H1 (cell line): ENCODE data around the gene PTPRT. TPM values are rescaled to one million over a fixed set of nuclear protein-coding genes. Genes with fewer than 3 reads are reported as not detected.

Source experiments
- CTCF ChIA-PET: fragments of 300-600 bp; sonication (Branson Sonifier 250); formaldehyde crosslinking; loops from one replicate; lab custom pipeline; 2021; ENCODE audit not compliant: partially characterized antibody; lab: Charles Lee
- POLR2A ChIA-PET: fragments of 300-600 bp; sonication (Branson Sonifier 250); formaldehyde crosslinking; loops from one replicate; lab custom pipeline; 2021; ENCODE audit warnings: inconsistent platforms; ENCODE audit not compliant: partially characterized antibody; lab: Charles Lee
- DNase-seq, 2 experiments: peaks; one replicate each; pipeline versions ENCODE4 v3.0.0 to v3.0.0-alpha.2; 2010 to 2022; ENCODE audit warnings: low spot score in 2 of 2, low read depth in 1 of 2, mixed read lengths in 1 of 2
- FAIRE-seq: peaks from 2 replicates; lab custom pipeline; 2011; peaks lifted over from hg19 to GRCh38; lab: Jason Lieb, UNC
- H2AFZ ChIP-seq: 2 replicates; pipeline ENCODE4 v1.8.1; 2012; ENCODE audit warnings: low read length, inconsistent platforms
- H2AK5ac ChIP-seq: 2 replicates; pipeline ENCODE4 v1.6.1; 2013; ENCODE audit warnings: low read depth, low read length
- H2BK120ac ChIP-seq: replicated peaks from 2 replicates; pipeline ENCODE3; 2013; ENCODE audit warnings: low read depth, low read length, inconsistent platforms
- H2BK12ac ChIP-seq: 2 replicates; pipeline ENCODE4 v1.6.1; 2013; ENCODE audit warnings: low read depth, low read length
- H2BK15ac ChIP-seq: 2 replicates; pipeline ENCODE4 v1.6.1; 2013; ENCODE audit warnings: low read length
- H2BK20ac ChIP-seq: 2 replicates; pipeline ENCODE4 v1.6.1; 2013; ENCODE audit warnings: low read length
- H2BK5ac ChIP-seq: 2 replicates; pipeline ENCODE4 v1.6.1; 2013; ENCODE audit warnings: low read depth, low read length
- H3K14ac ChIP-seq: 2 replicates; pipeline ENCODE4 v1.6.1; 2013; ENCODE audit warnings: inconsistent platforms; ENCODE audit not compliant: insufficient read length
- H3K18ac ChIP-seq: 2 replicates; pipeline ENCODE4 v1.6.1; 2013; ENCODE audit warnings: low read length; ENCODE audit errors: extremely low read depth
- H3K23ac ChIP-seq: 2 replicates; pipeline ENCODE4 v1.6.1; 2013; ENCODE audit warnings: inconsistent platforms; ENCODE audit not compliant: insufficient read length
- H3K23me2 ChIP-seq: 2 replicates; pipeline ENCODE4 v1.6.1; 2013; ENCODE audit warnings: low read depth, low read length
- H3K27ac ChIP-seq: 2 replicates; pipeline ENCODE4 v1.6.1; 2011; ENCODE audit warnings: low read depth, low read length, inconsistent platforms
- H3K27me3 ChIP-seq, 4 experiments: replicated peaks in 1 of 4; 1 replicate in 1 of 4; 2 replicates in 3 of 4; pipeline versions ENCODE4 v1.6.1 to v1.8.1; 2011 to 2013; ENCODE audit warnings: low read length in 3 of 4, mild to moderate bottlenecking in 3 of 4, inconsistent platforms in 2 of 4, mixed read lengths in 2 of 4, moderate library complexity in 1 of 4; ENCODE audit not compliant: control insufficient read depth in 3 of 4, insufficient read depth in 3 of 4; ENCODE audit errors: extremely low read depth in 1 of 4
- H3K36me3 ChIP-seq, 4 experiments: 2 replicates each; pipeline versions ENCODE4 v1.6.1 to v1.8.1; 2011 to 2013; ENCODE audit warnings: mild to moderate bottlenecking in 4 of 4, low read length in 3 of 4, moderate library complexity in 2 of 4, control low read depth in 1 of 4, inconsistent platforms in 1 of 4; ENCODE audit not compliant: insufficient read depth in 4 of 4, control insufficient read depth in 2 of 4
- H3K4ac ChIP-seq: replicated peaks from 2 replicates; pipeline ENCODE3; 2013; ENCODE audit warnings: low read length, low read depth, mixed read lengths, inconsistent platforms; ENCODE audit not compliant: insufficient read length
- H3K4me1 ChIP-seq, 4 experiments: replicated peaks in 1 of 4; 1 replicate in 1 of 4; 2 replicates in 3 of 4; pipeline versions ENCODE4 v1.6.1 to v1.8.1; 2011 to 2013; ENCODE audit warnings: low read length in 3 of 4, inconsistent platforms in 2 of 4, mixed read lengths in 1 of 4; ENCODE audit not compliant: insufficient read depth in 4 of 4, control insufficient read depth in 3 of 4
- H3K4me2 ChIP-seq, 2 experiments: 2 replicates each; pipeline versions ENCODE4 v1.6.1 to v1.8.1; 2011 to 2013; ENCODE audit warnings: low read depth in 2 of 2, low read length in 2 of 2, control low read depth in 1 of 2, inconsistent platforms in 1 of 2, mild to moderate bottlenecking in 1 of 2; ENCODE audit not compliant: insufficient read depth in 1 of 2
- H3K4me3 ChIP-seq, 4 experiments: fragments of 200-600, 300-600 bp in 1 of 4; sonication (generic), shearing (Covaris generic), sonication (Bioruptor Twin) in 1 of 4; 2 replicates each; pipeline versions ENCODE4 v1.5.1 to v1.8.1; 2011 to 2016; ENCODE audit warnings: low read length in 4 of 4, low read depth in 3 of 4, control low read depth in 2 of 4, inconsistent platforms in 2 of 4, mild to moderate bottlenecking in 2 of 4, mixed read lengths in 1 of 4, moderate library complexity in 1 of 4; ENCODE audit not compliant: insufficient read depth in 2 of 4; ENCODE audit errors: extremely low read depth in 1 of 4
- H3K56ac ChIP-seq: replicated peaks from 2 replicates; pipeline ENCODE3; 2013; ENCODE audit warnings: low read depth, mild to moderate bottlenecking, mixed read lengths, low read length, inconsistent platforms; ENCODE audit not compliant: insufficient read length
- H3K79me1 ChIP-seq: 2 replicates; pipeline ENCODE4 v1.6.1; 2013; ENCODE audit warnings: low read depth, low read length, control low read depth
- H3K79me2 ChIP-seq, 2 experiments: 2 replicates each; pipeline versions ENCODE4 v1.6.1 to v1.8.1; 2012 to 2013; ENCODE audit warnings: low read length in 2 of 2, mild to moderate bottlenecking in 2 of 2, inconsistent platforms in 1 of 2; ENCODE audit not compliant: insufficient read depth in 2 of 2, control insufficient read depth in 1 of 2
- H3K9ac ChIP-seq, 4 experiments: replicated peaks in 1 of 4; 1 replicate in 1 of 4; 2 replicates in 3 of 4; pipeline versions ENCODE4 v1.6.1 to v1.8.1; 2011 to 2013; ENCODE audit warnings: low read depth in 3 of 4, low read length in 3 of 4, control low read depth in 2 of 4, mild to moderate bottlenecking in 2 of 4, moderate library complexity in 2 of 4, inconsistent platforms in 1 of 4; ENCODE audit errors: extremely low read depth in 1 of 4
- H3K9me3 ChIP-seq, 2 experiments: 2 replicates each; pipeline versions ENCODE4 v1.6.1 to v1.8.1; 2012 to 2013; ENCODE audit warnings: mild to moderate bottlenecking in 2 of 2, moderate library complexity in 2 of 2, control low read depth in 1 of 2, inconsistent platforms in 1 of 2, low read depth in 1 of 2, low read length in 1 of 2, mixed read lengths in 1 of 2; ENCODE audit not compliant: insufficient read depth in 2 of 2
- H4K20me1 ChIP-seq, 2 experiments: replicated peaks in 1 of 2; 2 replicates each; pipeline versions ENCODE3 to v1.8.1; 2011 to 2013; ENCODE audit warnings: inconsistent platforms in 2 of 2, low read length in 2 of 2, mild to moderate bottlenecking in 1 of 2; ENCODE audit not compliant: insufficient read depth in 2 of 2, control insufficient read depth in 1 of 2
- H4K5ac ChIP-seq: 2 replicates; pipeline ENCODE4 v1.6.1; 2013; ENCODE audit warnings: low read length, low read depth, mixed read lengths, inconsistent platforms; ENCODE audit not compliant: insufficient read length
- H4K8ac ChIP-seq: 2 replicates; pipeline ENCODE4 v1.8.0; 2013; ENCODE audit warnings: mild to moderate bottlenecking, moderate library complexity, low read length, inconsistent platforms; ENCODE audit not compliant: insufficient read depth; ENCODE audit errors: extremely low read depth
- H4K91ac ChIP-seq: replicated peaks from 2 replicates; pipeline ENCODE3; 2013; ENCODE audit warnings: low read length, mixed read lengths, inconsistent platforms; ENCODE audit not compliant: insufficient read length
- ATF2 ChIP-seq: IDR thresholded peaks from 2 replicates; pipeline ENCODE4 v1.6.1; 2012; ENCODE audit warnings: low read length, inconsistent platforms
- BRCA1 ChIP-seq: IDR thresholded peaks from 2 replicates; pipeline ENCODE4 v1.6.1; 2012; ENCODE audit warnings: low read depth, low read length, improper control_type of control experiment
- CEBPB ChIP-seq: IDR thresholded peaks from 2 replicates; pipeline ENCODE4 v1.6.1; 2012; ENCODE audit warnings: low read depth, low read length
- CTBP2 ChIP-seq: IDR thresholded peaks from 2 replicates; pipeline ENCODE4 v1.7.0; 2011; ENCODE audit warnings: borderline replicate concordance, mild to moderate bottlenecking, moderate library complexity, mixed read lengths, low read length; ENCODE audit not compliant: insufficient read depth, insufficient read length
- POU5F1 ChIP-seq: IDR thresholded peaks from 2 replicates; pipeline ENCODE4 v1.6.1; 2011; ENCODE audit warnings: low read depth, mild to moderate bottlenecking, low read length, moderate library complexity
- RAD21 ChIP-seq, 2 experiments: IDR thresholded peaks in 1 of 2; conservative IDR thresholded peaks in 1 of 2; 2 replicates each; pipeline ENCODE4 v1.6.1; 2011; ENCODE audit warnings: low read depth in 2 of 2, low read length in 2 of 2, improper control_type of control experiment in 1 of 2, inconsistent platforms in 1 of 2, mild to moderate bottlenecking in 1 of 2, moderate library complexity in 1 of 2
- RXRA ChIP-seq: IDR thresholded peaks from 2 replicates; pipeline ENCODE4 v1.6.1; 2011; ENCODE audit warnings: low read depth, mild to moderate bottlenecking, low read length, moderate library complexity; ENCODE audit not compliant: insufficient read depth
- SAP30 ChIP-seq: fragments of 300-600 bp; sonication (generic); IDR thresholded peaks from 2 replicates; pipeline ENCODE4 v1.7.1; 2012; ENCODE audit warnings: low read length, moderate library complexity, mild to moderate bottlenecking, inconsistent platforms; ENCODE audit not compliant: insufficient read depth, insufficient replicate concordance
- SIN3A ChIP-seq, 2 experiments: IDR thresholded peaks in 1 of 2; conservative IDR thresholded peaks in 1 of 2; 2 replicates each; pipeline ENCODE4 v1.6.1; 2011 to 2012; ENCODE audit warnings: low read length in 2 of 2, improper control_type of control experiment in 1 of 2, low read depth in 1 of 2, mild to moderate bottlenecking in 1 of 2
- SIRT6 ChIP-seq: IDR thresholded peaks from one replicate; pipeline ENCODE4 v1.7.1; 2012; ENCODE audit warnings: low read length, inconsistent platforms
- SUZ12 ChIP-seq: fragments of 200-600 bp; sonication (generic); IDR thresholded peaks from 2 replicates; pipeline ENCODE4 v1.6.1; 2012; ENCODE audit warnings: mild to moderate bottlenecking, inconsistent platforms, low read length, moderate library complexity, mixed read lengths
- TAF1 ChIP-seq: IDR thresholded peaks from 2 replicates; pipeline ENCODE4 v1.6.1; 2011; ENCODE audit warnings: mild to moderate bottlenecking, low read depth, low read length
- WGBS, 2 experiments: shearing (Covaris generic) in 1 of 2; methylation state at CpG; one replicate each; pipeline versions ENCODE4 v1.1.6 to v1.1.7; 2013 to 2015; ENCODE audit warnings: low lambda C conversion rate in 2 of 2, mixed read lengths in 2 of 2, inconsistent platforms in 1 of 2, low coverage in 1 of 2, missing lambda C conversion rate in 1 of 2; ENCODE audit not compliant: insufficient replicate concordance in 2 of 2, insufficient coverage in 1 of 2, insufficient read length in 1 of 2; ENCODE audit errors: extremely low coverage in 1 of 2, missing lambda C conversion rate in 1 of 2; 5-methylcytosine and 5-hydroxymethylcytosine counted together
- polyA plus RNA-seq, 7 experiments: library from polyadenylated mRNA; depleted of rRNA in 3 of 7; stranded (reverse) in 5 of 7; unstranded in 2 of 7; fragments of >200 nt in 5 of 7; fragments of 200-250 nt in 2 of 7; gene quantifications; 1 replicate in 5 of 7; 2 replicates in 1 of 7; 4 replicates in 1 of 7; pipeline versions ENCODE4 v1.2.1 to v1.2.3, GENCODE V29; 2011 to 2013; ENCODE audit warnings: missing spikeins in 2 of 7, mixed read lengths in 2 of 7
- total RNA-seq: library from RNA; stranded (reverse); fragmentation: NEBNext Ultra II Directional; extraction: Animal tissue kit (Norgen Biotek cat#: 25700); gene quantifications from 2 replicates; pipeline ENCODE4 v1.2.1, GENCODE V29; 2021

Gene PTPRT
- total and polyA plus RNA-seq, 2 of the 8 experiments (the other 6 are each of a cell fraction or from before 2014, with no cell fraction given), result 0.33 to 1.8 TPM

- Histone ChIP-seq H3K4ac (no peak overlapping the region), H4K91ac (no peak overlapping the region), H3K79me2 (no peaks in the 10 kb centered on the region), H4K20me1 (no peaks in the 10 kb centered on the region), H3K23ac (no peak overlapping the region), H4K8ac (no peak overlapping the region), H3K36me3 (no peaks in the 10 kb centered on the region), H3K4me1 (no peaks in the 10 kb centered on the region), H3K9ac (no peak overlapping the region), H3K23me2 (no peaks in the 10 kb centered on the region), H2BK12ac (no peak overlapping the region), H3K4me2 (no peak overlapping the region), H3K27me3 (no peaks in the 10 kb centered on the region), H2BK120ac (no peak overlapping the region), H3K18ac (no peak overlapping the region), H4K5ac (no peak overlapping the region), H3K14ac (no peak overlapping the region), H3K79me1 (no peaks in the 10 kb centered on the region), H2BK15ac (no peak overlapping the region), H2BK5ac (no peak overlapping the region), H3K27ac (no peak overlapping the region), H2AK5ac (no peak overlapping the region), H3K56ac (no peak overlapping the region), H3K9me3 (no peaks in the 10 kb centered on the region), H2BK20ac (no peak overlapping the region), H2AFZ (no peak overlapping the region), H3K4me3 (no peak overlapping the region)
- FAIRE-seq (no peak), DNase-seq (no peak)
- WGBS, 2 experiments, result 96% methylated on average over 3 of the region's 3 CpGs; no CpG with 5 or more reads in 1 of the 2 experiments
- POLR2A ChIA-PET, result no interaction called here
- CTCF ChIA-PET, result interaction anchor here (1.0 to 1.4 kb wide), 3 partner anchors 11 to 293 kb away, joined by 3 to 4 read pairs (median 3); no protein-coding TSS in a partner anchor
- TF ChIP-seq TAF1 (no peak), SAP30 (no peak), RXRA (no peak), POU5F1 (no peak), BRCA1 (no peak), SUZ12 (no peak), CTBP2 (no peak), CEBPB (no peak), ATF2 (no peak), RAD21 (IDR thresholded peaks at IDR 0.05 in 1 of 2, conservative IDR thresholded peaks at IDR 0.05 in 1 of 2; ENCODE audit: low read depth in 2 of 2, low read length in 2 of 2) (no peak), SIN3A (conservative IDR thresholded peaks at IDR 0.05 in 1 of 2, IDR thresholded peaks at IDR 0.05 in 1 of 2; ENCODE audit: low read depth in 1 of 2, low read length in 2 of 2) (no peak), SIRT6 (no peak)
Measured at GRCh38 chr20:42775866-42776265, 413.8 kb downstream of the PTPRT start.
